VCaP (cell line): Measurements from ENCODE around the gene MARK2.
A peak's percentile ranks its signal among the peaks of the same experiment; 100 is the strongest.
"Not testable (repeated sequence)": the region's sequence is repeated elsewhere in the genome, so short reads cannot be mapped to it uniquely, and the experiment has no call there.

ENCODE experiments used
- H3K27ac ChIP-seq: fragments of 450-650 bp; 2 replicates; pipeline ENCODE4 v1.5.1; 2017
- TF ChIP-seq, protein P1 (sequence below): fragments of 450-650 bp; conservative IDR thresholded peaks from 2 replicates; pipeline ENCODE4 v1.5.1; 2017; ENCODE audit warnings: mild to moderate bottlenecking, moderate library complexity

MARK2 gene

DNA sequence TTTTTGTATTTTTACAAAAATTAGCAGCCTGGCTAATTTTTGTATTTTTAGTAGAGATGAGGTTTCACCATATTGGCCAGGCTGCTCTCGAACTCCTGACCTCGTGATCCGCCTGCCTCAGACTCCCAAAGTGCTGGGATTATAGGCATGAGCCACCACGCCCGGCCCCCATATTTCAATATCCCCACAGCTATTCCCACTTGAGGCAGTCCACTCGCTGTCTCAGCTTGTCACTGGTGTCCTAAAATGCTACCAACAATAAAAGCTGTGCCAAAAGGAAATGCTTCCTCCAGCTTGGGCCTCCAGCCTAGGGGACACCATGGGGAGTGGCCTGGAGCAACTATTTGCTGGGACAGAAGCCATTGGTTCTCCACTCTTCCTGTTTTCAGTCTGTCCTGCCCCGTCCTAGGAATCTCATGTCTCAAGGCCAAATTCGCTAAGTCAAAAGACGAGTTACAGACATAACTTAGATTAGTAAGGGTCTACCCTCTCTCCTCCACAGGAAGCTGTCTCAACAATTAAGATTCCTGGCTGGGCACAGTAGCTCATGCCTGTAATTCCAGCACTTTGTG is 33.0 kb upstream of the MARK2 start:
- no peak overlapping the region for H3K27ac ChIP-seq
- TF ChIP-seq, protein P1, sequence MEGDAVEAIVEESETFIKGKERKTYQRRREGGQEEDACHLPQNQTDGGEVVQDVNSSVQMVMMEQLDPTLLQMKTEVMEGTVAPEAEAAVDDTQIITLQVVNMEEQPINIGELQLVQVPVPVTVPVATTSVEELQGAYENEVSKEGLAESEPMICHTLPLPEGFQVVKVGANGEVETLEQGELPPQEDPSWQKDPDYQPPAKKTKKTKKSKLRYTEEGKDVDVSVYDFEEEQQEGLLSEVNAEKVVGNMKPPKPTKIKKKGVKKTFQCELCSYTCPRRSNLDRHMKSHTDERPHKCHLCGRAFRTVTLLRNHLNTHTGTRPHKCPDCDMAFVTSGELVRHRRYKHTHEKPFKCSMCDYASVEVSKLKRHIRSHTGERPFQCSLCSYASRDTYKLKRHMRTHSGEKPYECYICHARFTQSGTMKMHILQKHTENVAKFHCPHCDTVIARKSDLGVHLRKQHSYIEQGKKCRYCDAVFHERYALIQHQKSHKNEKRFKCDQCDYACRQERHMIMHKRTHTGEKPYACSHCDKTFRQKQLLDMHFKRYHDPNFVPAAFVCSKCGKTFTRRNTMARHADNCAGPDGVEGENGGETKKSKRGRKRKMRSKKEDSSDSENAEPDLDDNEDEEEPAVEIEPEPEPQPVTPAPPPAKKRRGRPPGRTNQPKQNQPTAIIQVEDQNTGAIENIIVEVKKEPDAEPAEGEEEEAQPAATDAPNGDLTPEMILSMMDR, result no peak

DNA sequence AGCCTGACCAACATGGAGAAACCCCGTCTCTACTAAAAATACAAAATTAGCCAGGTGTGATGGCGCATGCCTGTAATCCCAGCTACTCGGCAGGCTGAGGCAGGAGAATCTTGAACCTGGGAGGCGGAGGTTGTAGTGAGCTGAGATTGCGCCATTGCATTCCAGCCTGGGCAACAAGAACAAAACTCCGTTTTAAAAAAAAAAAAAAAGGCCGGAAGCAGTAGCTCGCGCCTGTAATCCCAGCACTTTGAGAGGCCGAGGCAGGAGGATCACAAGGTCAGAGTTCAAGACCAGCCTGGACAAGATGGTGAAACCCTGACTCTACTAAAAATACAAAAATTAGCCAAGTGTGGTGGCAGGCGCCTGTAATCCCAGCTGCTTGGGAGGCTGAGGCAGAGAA is 28.5 kb upstream of the MARK2 start:
- H3K27ac ChIP-seq, result not testable (repeated sequence)

DNA sequence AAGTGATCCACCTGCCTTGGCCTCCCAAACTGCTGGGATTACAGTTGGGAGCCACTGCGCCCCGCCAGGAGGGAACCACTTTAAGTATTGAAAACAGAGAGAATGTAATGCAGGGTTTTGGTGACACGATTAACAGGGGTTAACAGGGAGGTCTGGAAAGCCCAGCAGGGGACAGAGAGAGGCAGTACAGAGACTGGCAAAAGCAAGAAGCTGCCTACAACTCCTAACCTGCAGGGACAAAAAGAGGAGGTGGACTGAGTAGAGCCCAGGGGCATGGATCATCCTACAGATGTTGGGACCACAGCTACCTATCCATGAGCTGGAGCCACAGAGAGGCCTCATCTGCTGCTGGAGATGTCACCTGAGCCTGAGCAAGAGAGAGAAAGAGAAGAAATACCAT is 27.4 kb upstream of the MARK2 start:
- TF ChIP-seq, protein P1, result no peak

DNA sequence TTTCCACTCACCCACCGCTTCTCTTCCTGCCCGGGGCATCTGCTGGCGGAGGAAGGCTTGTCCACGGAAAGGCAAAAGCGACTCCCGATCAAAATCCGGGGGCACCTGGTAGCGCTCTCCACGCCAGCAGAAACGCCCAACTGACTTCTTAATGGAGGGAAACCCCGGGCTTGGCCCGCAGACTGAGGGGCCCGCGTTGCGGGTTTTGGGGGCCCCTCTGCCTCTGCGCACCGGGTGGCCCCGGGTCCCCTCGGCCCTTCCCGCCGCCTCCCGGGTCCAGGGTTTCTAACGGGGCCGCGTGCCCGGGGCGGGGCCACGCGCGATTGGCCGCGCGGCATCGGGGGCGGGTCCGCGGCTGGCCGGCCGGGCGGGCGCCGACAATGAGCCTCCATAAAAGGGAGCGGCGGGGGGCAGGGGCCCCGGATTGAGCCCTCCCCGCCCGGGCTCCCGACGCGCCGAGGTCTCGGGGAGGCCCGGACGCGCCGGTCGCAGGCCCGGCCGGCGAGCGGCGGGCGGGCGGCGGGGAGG is 25.8 kb upstream of the MARK2 start, which contains the start of gene SPINDOC:
SPINDOC (plus strand) TSS at position 422 of the 528 bp plus-strand sequence. CDS start 231 bp downstream, outside the sequence.
- TF ChIP-seq, protein P1, result no peak
- peak within 1 kb of the TSS; percentile 93 for H3K27ac ChIP-seq

More for the DNA sequence above, 27.4 kb upstream of the MARK2 start:
- no peak overlapping the region for H3K27ac ChIP-seq

DNA sequence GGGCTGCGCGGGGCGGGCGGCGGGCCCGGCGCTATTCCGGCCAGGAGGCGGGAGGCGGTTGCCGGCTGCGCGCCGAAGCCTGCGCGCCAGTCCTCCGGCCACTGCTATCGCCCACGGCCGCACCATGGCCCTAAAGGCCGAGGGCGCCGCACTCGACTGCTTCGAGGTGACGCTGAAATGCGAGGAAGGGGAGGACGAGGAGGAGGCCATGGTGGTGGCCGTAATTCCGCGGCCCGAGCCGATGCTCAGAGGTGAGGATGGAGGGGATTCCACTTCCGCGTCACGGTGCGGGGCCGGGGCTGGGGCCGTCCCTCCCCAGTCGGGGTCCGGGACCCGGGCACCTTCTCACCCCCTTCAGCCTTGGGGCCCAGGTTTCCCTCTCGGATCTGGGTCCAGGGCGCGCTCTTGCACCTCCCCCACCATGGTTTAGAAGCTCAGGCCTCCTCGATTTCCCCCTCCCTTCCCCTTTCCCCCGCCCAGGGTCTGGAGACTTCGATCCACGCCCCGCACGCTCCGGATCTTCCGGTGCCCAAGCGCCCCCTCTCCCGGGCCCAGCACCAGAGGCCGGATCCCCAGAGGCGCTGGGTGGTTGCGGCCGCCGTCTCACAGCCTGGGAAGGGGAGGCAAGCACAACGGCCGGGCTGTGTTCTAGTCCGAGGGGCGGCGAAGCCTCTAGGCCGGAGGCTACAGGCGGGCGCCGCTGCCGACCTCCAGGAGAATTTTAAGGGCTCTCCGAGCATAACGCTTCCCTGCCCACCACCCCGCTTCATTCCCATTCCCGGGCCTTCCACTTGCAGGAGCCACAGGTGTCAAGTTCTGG is 25.1 kb upstream of the MARK2 start:
- peak overlapping the region; percentile 93 for H3K27ac ChIP-seq

DNA sequence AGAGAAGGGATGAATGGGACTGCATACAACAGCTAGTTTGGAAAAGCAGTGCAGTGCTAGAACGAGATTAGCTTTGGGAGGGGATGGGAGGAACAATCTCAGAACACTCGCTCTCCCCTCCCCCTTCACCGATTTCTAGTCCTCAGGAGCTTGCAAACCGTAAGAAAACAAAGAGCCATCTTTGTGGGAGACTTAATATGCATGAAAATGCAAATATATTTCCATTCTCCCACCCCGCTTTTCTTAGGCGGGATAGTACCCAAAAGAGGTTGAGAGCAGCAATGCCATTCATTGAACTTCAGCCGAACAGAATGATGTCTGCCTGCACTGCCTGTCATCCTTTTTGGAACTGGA is 24.6 kb upstream of the MARK2 start:
- peak overlapping the region; percentile 93 for H3K27ac ChIP-seq

More for the DNA sequence above, 25.1 kb upstream of the MARK2 start:
- TF ChIP-seq, protein P1, result peak; percentile 17; the same call in 1 of the 2 replicates

DNA sequence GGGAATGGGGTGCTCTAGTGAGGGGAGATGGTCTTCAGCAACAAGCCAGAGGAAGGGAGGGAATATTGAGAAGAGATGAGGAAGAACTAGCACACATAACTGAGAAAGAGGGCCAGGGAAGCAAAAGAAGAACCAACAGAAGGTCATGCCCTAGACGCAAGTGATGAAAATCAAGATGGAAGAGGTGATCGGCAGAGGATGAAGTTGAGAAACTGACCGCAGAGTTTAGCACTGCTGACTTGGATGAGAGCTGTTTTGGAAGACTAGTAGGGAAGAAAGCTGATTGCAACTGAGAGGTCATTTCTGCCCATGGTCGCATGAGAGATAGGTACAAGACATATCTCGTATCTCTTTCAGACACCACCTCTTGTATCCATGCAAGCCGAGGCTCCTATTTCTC is 22.7 kb upstream of the MARK2 start:
- peak overlapping the region; percentile 93; the same call in 1 of the 2 replicates for H3K27ac ChIP-seq
- TF ChIP-seq, protein P1, result no peak

More for the DNA sequence above, 24.6 kb upstream of the MARK2 start:
- TF ChIP-seq, protein P1, result no peak
